Liver (tissue), 3 donors: Measurements from ENCODE around the gene PLCB1.

Source experiments
- ATF3 ChIP-seq: IDR thresholded peaks from 2 replicates; pipeline ENCODE4 v1.6.1; 2016; ENCODE audit warnings: antibody characterized with exemption
- CTCF ChIP-seq: fragments of 150-350 bp; IDR thresholded peaks from 2 replicates; pipeline ENCODE4 v1.5.1; 2017; ENCODE audit warnings: improper control_type of control experiment, low read depth, low read length; ENCODE audit not compliant: missing input control
- RAD21 ChIP-seq, 2 donors: IDR thresholded peaks; 2 replicates each; pipeline ENCODE4 v1.6.1; 2016; ENCODE audit warnings: antibody characterized with exemption in 2 of 2, mild to moderate bottlenecking in 2 of 2
- TAF1 ChIP-seq: conservative IDR thresholded peaks from 2 replicates; pipeline ENCODE4 v1.6.1; 2016; ENCODE audit warnings: antibody characterized with exemption, mild to moderate bottlenecking
- ZBTB33 ChIP-seq: IDR thresholded peaks from 2 replicates; pipeline ENCODE4 v1.6.1; 2016; ENCODE audit warnings: antibody characterized with exemption
- donor health status: healthy.
- donor health status: healthy.

GRCh38 chr20:8786383-8786782 lies 654.3 kb downstream of the PLCB1 start:
- TF ChIP-seq ATF3 (no peak), CTCF (no peak), ZBTB33 (no peak), RAD21 (IDR thresholded peaks at IDR 0.05) (no peak), TAF1 (no peak)
